ENCODE results near the gene MBOAT7. TPM values are rescaled to one million over a fixed set of nuclear protein-coding genes. Genes with fewer than 3 reads are reported as not detected.

Gene MBOAT7, protein sequence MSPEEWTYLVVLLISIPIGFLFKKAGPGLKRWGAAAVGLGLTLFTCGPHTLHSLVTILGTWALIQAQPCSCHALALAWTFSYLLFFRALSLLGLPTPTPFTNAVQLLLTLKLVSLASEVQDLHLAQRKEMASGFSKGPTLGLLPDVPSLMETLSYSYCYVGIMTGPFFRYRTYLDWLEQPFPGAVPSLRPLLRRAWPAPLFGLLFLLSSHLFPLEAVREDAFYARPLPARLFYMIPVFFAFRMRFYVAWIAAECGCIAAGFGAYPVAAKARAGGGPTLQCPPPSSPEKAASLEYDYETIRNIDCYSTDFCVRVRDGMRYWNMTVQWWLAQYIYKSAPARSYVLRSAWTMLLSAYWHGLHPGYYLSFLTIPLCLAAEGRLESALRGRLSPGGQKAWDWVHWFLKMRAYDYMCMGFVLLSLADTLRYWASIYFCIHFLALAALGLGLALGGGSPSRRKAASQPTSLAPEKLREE
- total RNA-seq (10 to 100 TPM; 54.0 to 92.6 TPM), polyA plus RNA-seq (100 to 1,000 TPM in 1 of 2 donors, 10 to 100 TPM in 1; 39.0 to 154 TPM)
- long read RNA-seq, donor 1, transcript MBOAT7-212 (2 exons, 3,039 nt) = major isoform, 12 of 3,528 reads
- long read RNA-seq, donor 1, transcript MBOAT7-201 (8 exons, 2,529 nt) = minor isoform, 10 of 3,528 reads
- long read RNA-seq, donor 1, partial matches to known transcripts = 2,293 of 3,528 reads
- long read RNA-seq, donor 1, other reads (novel, unspliced or antisense) = 1,205 of 3,528 reads
- long read RNA-seq, donor 2, transcript MBOAT7-212 (2 exons, 3,039 nt) = major isoform, 5 of 2,226 reads
- long read RNA-seq, donor 2, partial matches to known transcripts = 1,486 of 2,226 reads
- long read RNA-seq, donor 2, other reads (novel, unspliced or antisense) = 728 of 2,226 reads
- long read RNA-seq, donor 3, partial matches to known transcripts = 1,523 of 2,376 reads
- long read RNA-seq, donor 3, other reads (novel, unspliced or antisense) = 849 of 2,376 reads
- long read RNA-seq, donor 4, partial matches to known transcripts = 1,588 of 2,425 reads
- long read RNA-seq, donor 4, other reads (novel, unspliced or antisense) = 830 of 2,425 reads
- long read RNA-seq, donor 5, transcript MBOAT7-201 (8 exons, 2,529 nt) = major isoform, 10 of 4,266 reads
- long read RNA-seq, donor 5, partial matches to known transcripts = 2,785 of 4,266 reads
- long read RNA-seq, donor 5, other reads (novel, unspliced or antisense) = 1,464 of 4,266 reads

DNA sequence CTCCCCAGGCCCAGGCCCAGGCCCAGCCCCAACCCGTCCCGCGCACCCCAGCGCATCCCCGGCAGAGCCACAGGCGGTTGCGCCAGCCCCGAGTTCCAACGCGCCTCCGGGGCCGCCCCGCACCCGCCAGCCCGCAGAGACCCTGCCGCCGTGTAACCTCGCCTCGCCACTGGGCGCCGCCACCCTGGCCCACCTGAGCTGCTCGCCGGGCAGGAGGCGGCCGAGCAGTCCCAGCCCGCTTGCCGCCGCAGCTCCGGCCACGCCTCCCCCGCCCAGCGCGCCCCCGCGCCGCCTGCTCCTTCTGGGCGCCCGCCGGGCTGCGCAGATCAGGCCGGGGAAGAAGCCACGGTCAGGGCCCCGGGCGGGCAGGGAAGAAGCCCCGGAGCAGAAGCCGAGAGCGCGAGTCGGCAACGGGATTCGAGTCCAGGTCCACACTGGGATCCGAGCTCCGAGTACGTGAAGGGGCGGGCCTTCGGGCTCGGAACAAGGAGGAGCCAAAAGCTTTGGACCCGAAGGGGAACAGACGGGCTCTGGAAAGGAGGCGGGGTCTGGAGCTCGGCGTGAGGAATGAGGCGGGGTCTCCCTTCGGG lies at the start of gene MBOAT7:
TSS of gene MBOAT7 (minus strand) at position 436 of the 590 bp plus-strand sequence. CDS start 1,072 bp downstream, outside the sequence.
- H3K27me3 ChIP-seq (ENCODE audit: control insufficient read depth in 3 of 3, insufficient read depth in 3 of 3, low read length in 2 of 3) = no peaks in the 10 kb centered on the region
- H3K4me3 ChIP-seq = peak within 1 kb of the TSS; percentile 72
- ATAC-seq (ENCODE audit: insufficient read depth, low FRiP score) (peak; percentile 1), DNase-seq (no peak)
- H3K27ac ChIP-seq (ENCODE audit: low read depth in 1 of 2, low read length in 1 of 2) = peak within 1 kb of the TSS; percentile 98 to 99
- peak within 1 kb of the TSS; percentile 84 to 98 for H3K9ac ChIP-seq (ENCODE audit: insufficient read depth in 1 of 2, low read length in 2 of 2)
- TF ChIP-seq, protein P1, sequence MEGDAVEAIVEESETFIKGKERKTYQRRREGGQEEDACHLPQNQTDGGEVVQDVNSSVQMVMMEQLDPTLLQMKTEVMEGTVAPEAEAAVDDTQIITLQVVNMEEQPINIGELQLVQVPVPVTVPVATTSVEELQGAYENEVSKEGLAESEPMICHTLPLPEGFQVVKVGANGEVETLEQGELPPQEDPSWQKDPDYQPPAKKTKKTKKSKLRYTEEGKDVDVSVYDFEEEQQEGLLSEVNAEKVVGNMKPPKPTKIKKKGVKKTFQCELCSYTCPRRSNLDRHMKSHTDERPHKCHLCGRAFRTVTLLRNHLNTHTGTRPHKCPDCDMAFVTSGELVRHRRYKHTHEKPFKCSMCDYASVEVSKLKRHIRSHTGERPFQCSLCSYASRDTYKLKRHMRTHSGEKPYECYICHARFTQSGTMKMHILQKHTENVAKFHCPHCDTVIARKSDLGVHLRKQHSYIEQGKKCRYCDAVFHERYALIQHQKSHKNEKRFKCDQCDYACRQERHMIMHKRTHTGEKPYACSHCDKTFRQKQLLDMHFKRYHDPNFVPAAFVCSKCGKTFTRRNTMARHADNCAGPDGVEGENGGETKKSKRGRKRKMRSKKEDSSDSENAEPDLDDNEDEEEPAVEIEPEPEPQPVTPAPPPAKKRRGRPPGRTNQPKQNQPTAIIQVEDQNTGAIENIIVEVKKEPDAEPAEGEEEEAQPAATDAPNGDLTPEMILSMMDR (IDR thresholded peaks at IDR 0.05; ENCODE audit: control extremely low read depth, extremely low read depth) = no peak
- 1% methylated on average over 48 to 64 of the region's 64 CpGs for WGBS, 2 donors
- peaks cover 0 to 21% (median 8%) of the 10 kb centered on the region in 5 donors for H3K4me1 ChIP-seq (ENCODE audit: control insufficient read depth in 5 of 5, insufficient read depth in 5 of 5, low read length in 5 of 5)
- H3K36me3 ChIP-seq (ENCODE audit: control insufficient read depth in 4 of 4, insufficient read depth in 4 of 4, low read length in 4 of 4) = peaks cover 0 to 15% (median 13%) of the 10 kb centered on the region in 4 donors
- H3K9me3 ChIP-seq (ENCODE audit: control insufficient read depth in 4 of 4, insufficient read depth in 3 of 4, low read length in 3 of 4) = no peaks in the 10 kb centered on the region

GRCh38 chr19:54233941-54234340 lies 44.6 kb upstream of the MBOAT7 start:
- Histone ChIP-seq H3K9ac (ENCODE audit: insufficient read depth in 1 of 2, low read length in 2 of 2) (no peak overlapping the region), H3K27me3 (ENCODE audit: control insufficient read depth in 3 of 3, insufficient read depth in 3 of 3, low read length in 2 of 3) (peaks cover 0 to 5% (median 4%) of the 10 kb centered on the region in 3 donors), H3K4me3 (no peak overlapping the region), H3K36me3 (ENCODE audit: control insufficient read depth in 4 of 4, insufficient read depth in 4 of 4, low read length in 4 of 4) (no peaks in the 10 kb centered on the region), H3K27ac (ENCODE audit: low read depth in 1 of 2, low read length in 1 of 2) (no peak overlapping the region), H3K4me1 (ENCODE audit: control insufficient read depth in 5 of 5, insufficient read depth in 5 of 5, low read length in 5 of 5) (no peaks in the 10 kb centered on the region), H3K9me3 (ENCODE audit: control insufficient read depth in 4 of 4, insufficient read depth in 3 of 4, low read length in 3 of 4) (no peaks in the 10 kb centered on the region)
- TF ChIP-seq, protein P1 (IDR thresholded peaks at IDR 0.05; ENCODE audit: control extremely low read depth, extremely low read depth) = no peak
- WGBS, 2 donors = 5 to 86% methylated on average over 5 of the region's 5 CpGs
- DNase-seq (no peak), ATAC-seq (ENCODE audit: insufficient read depth, low FRiP score) (no peak)

DNA sequence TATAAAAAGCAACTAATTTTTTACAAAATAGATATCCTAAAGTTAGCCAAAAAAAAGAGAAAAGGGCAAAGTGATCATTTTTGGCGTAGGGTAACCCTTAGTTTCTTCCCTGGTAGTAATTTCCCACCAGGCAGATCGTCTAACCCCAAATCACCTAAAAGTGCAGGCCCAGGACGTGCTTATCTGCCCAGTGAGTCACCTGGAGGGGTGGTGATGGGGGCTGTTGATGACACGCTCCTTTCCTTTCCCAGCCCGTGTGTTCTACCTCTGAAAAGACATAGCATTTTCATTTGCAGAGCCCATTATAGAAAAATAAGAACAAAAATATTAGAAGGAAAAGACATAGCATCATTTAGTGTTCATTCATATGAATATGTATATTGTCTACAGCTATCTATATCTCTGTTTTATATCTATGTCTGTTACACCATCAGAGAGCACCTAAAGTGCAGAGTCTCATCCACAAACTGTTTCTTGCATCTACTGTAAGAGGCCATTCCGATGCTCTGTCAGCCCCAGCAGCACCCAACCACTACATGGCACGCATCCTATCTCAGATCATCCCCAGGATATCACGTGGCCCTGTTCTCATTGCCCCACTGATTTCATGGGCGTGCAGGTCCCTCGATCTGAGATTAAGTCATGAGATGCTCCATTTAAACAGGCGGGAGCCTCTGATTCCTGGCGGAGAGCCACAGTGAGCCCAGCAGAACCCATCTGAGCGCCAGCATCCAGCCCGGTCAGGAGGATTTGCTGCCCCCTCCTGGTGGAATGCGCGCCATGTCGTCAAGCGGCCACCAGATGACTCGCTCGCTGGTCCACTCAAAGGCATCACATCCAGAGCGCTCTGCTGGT lies 41.9 kb upstream of the MBOAT7 start:
- ATAC-seq (ENCODE audit: insufficient read depth, low FRiP score) = peak; percentile 95
- TF ChIP-seq, protein P1 (IDR thresholded peaks at IDR 0.05; ENCODE audit: control extremely low read depth, extremely low read depth) = peak; percentile 95
- 22 to 28% methylated on average over 21 of the region's 21 CpGs for WGBS, 2 donors

More for the DNA sequence above, 41.9 kb upstream of the MBOAT7 start:
- Histone ChIP-seq H3K9ac (ENCODE audit: insufficient read depth in 1 of 2, low read length in 2 of 2) (no peak overlapping the region), H3K9me3 (ENCODE audit: control insufficient read depth in 4 of 4, insufficient read depth in 3 of 4, low read length in 3 of 4) (no peaks in the 10 kb centered on the region), H3K27me3 (ENCODE audit: control insufficient read depth in 3 of 3, insufficient read depth in 3 of 3, low read length in 2 of 3) (peaks cover 0 to 5% (median under 1%) of the 10 kb centered on the region in 3 donors), H3K4me3 (no peak overlapping the region), H3K27ac (ENCODE audit: low read depth in 1 of 2, low read length in 1 of 2) (no peak overlapping the region), H3K4me1 (ENCODE audit: control insufficient read depth in 5 of 5, insufficient read depth in 5 of 5, low read length in 5 of 5) (no peaks in the 10 kb centered on the region), H3K36me3 (ENCODE audit: control insufficient read depth in 4 of 4, insufficient read depth in 4 of 4, low read length in 4 of 4) (no peaks in the 10 kb centered on the region)
- peak; percentile 77 to 91 (median 89) for DNase-seq

All from lung (tissue), 16 donors.